AG04450 (cell line): ENCODE data around the gene CPSF7. TPM values are rescaled to one million over a fixed set of nuclear protein-coding genes. Genes with fewer than 3 reads are reported as not detected.

ENCODE experiments used
- CTCF ChIA-PET: fragments of 300-600, 350-600 bp; formaldehyde crosslinking; extraction: SDS; loops from one replicate; lab custom pipeline; 2022; ENCODE audit warnings: antibody characterized with exemption, inconsistent platforms; lab: Charles Lee
- POLR2A ChIA-PET: fragments of 350-600 bp; formaldehyde crosslinking; extraction: SDS; loops from one replicate; lab custom pipeline; 2021; ENCODE audit warnings: antibody characterized with exemption, inconsistent platforms; lab: Yijun Ruan, JAX
- DNase-seq: peaks from one replicate; pipeline ENCODE4 v3.0.0-alpha.2; 2011; ENCODE audit warnings: low read depth, low spot score
- H3K27ac ChIP-seq: one replicate; pipeline ENCODE4 v1.5.1; 2012; ENCODE audit warnings: low read depth, low read length, control low read depth
- H3K27me3 ChIP-seq: one replicate; pipeline ENCODE4 v1.6.0; 2012; ENCODE audit warnings: low read length; ENCODE audit not compliant: control insufficient read depth, insufficient read depth
- H3K4me3 ChIP-seq: 2 replicates; pipeline ENCODE4 v1.5.1; 2011; ENCODE audit warnings: mild to moderate bottlenecking, low read depth, low read length, control low read depth
- H3K9me3 ChIP-seq: 2 replicates; pipeline ENCODE4 v1.5.1; 2012; ENCODE audit warnings: low read length; ENCODE audit not compliant: control insufficient read depth, insufficient read depth
- CTCF ChIP-seq: IDR thresholded peaks from 2 replicates; pipeline ENCODE4 v1.5.1; 2011; ENCODE audit warnings: low read depth, low read length, control low read depth, inconsistent platforms
- polyA plus RNA-seq: library from polyadenylated mRNA; depleted of rRNA; stranded (reverse); fragments of >200 nt; gene quantifications from 2 replicates; pipeline ENCODE4 v1.2.3, GENCODE V29; 2011

The CPSF7 gene
- polyA plus RNA-seq, 1 experiment, result 37.3 TPM

GRCh38 chr11:61475433-61475832, 45.7 kb upstream of the CPSF7 start:
- ChIA-PET POLR2A (no interaction called here), CTCF (interaction anchor here (0.9 to 5.7 kb wide), 8 partner anchors 11 to 259 kb away, joined by 3 to 139 read pairs (median 6); no protein-coding TSS in a partner anchor)
- peaks cover 6% of the 10 kb centered on the region for H3K27me3 ChIP-seq
- TF ChIP-seq CTCF, result no peak
- no peak overlapping the region for H3K4me3 ChIP-seq
- H3K27ac ChIP-seq, result no peak overlapping the region
- DNase-seq, result no peak
- no peaks in the 10 kb centered on the region; the same call in none of the 2 replicates for H3K9me3 ChIP-seq

GRCh38 chr11:61474013-61474643, 44.4 kb upstream of the CPSF7 start:
- TF ChIP-seq CTCF, result no peak
- Histone ChIP-seq H3K9me3 (no peaks in the 10 kb centered on the region; the same call in none of the 2 replicates), H3K27me3 (peaks cover 6% of the 10 kb centered on the region), H3K27ac (no peak overlapping the region), H3K4me3 (no peak overlapping the region)
- CTCF ChIA-PET, result interaction anchor here (1.0 to 5.7 kb wide), 5 partner anchors 8 to 165 kb away, joined by 3 to 139 read pairs (median 8); no protein-coding TSS in a partner anchor
- DNase-seq, result no peak
- POLR2A ChIA-PET, result no interaction called here

GRCh38 chr11:61473370-61474012, 43.7 kb upstream of the CPSF7 start:
- no peak for TF ChIP-seq CTCF
- POLR2A ChIA-PET, result no interaction called here
- H3K4me3 ChIP-seq, result no peak overlapping the region
- H3K27ac ChIP-seq, result no peak overlapping the region
- CTCF ChIA-PET, result interaction anchor here (0.6 to 2.5 kb wide), 4 partner anchors 9 to 165 kb away, joined by 3 to 22 read pairs (median 10); no protein-coding TSS in a partner anchor
- H3K27me3 ChIP-seq, result peaks cover 3% of the 10 kb centered on the region
- no peak for DNase-seq
- no peaks in the 10 kb centered on the region; the same call in none of the 2 replicates for H3K9me3 ChIP-seq

DNA sequence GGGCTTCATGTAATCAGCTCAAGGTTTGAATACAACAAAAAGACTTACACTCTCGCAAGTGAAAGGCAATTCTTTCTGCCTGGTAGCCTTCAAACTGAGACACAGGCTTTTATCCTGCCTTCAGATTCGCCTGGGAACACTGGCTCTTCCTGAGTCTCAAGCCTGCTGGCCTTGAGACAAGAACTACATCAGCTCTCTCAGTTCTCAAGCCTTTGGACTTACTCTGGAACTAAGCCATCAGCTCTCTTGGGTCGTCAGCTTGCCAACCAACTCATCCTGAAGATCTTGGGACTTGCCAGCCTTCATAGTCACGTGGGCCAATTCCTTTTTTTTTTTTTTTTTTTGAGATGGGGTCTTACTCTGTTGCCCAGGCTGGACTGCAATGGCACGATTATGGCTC, 43.1 kb upstream of the CPSF7 start:
- Histone ChIP-seq H3K4me3 (no peak overlapping the region), H3K27me3 (peaks cover 2% of the 10 kb centered on the region), H3K27ac (no peak overlapping the region), H3K9me3 (no peaks in the 10 kb centered on the region; the same call in none of the 2 replicates)
- no peak for TF ChIP-seq CTCF
- DNase-seq, result no peak
- ChIA-PET CTCF (interaction anchor here (1.1 to 2.5 kb wide), 5 partner anchors 10 to 165 kb away, joined by 4 to 22 read pairs (median 11); no protein-coding TSS in a partner anchor), POLR2A (no interaction called here)

DNA sequence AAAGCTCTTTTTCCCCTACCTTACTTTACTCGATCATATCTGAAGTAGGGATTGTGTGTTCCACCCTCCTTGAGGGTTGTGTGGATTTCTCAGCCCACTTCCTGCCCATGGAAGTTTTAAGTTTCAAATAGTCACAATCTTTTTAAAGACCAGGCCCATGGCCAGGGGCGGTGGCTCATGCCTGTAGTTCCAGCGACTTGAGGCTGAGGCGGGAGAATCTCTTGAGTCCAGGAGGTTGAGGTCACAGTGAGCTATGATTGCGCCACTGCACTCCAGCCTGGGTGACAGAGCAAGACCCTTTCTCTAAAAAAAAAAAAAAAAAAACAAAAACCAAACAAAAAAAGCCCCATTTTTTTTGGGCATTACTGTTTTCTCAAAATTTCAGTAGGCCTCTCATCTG, 42.5 kb upstream of the CPSF7 start:
- POLR2A ChIA-PET, result no interaction called here
- H3K9me3 ChIP-seq, result no peaks in the 10 kb centered on the region; the same call in 1 of the 2 replicates
- no peak overlapping the region for H3K27ac ChIP-seq
- H3K4me3 ChIP-seq, result no peak overlapping the region
- H3K27me3 ChIP-seq, result no peaks in the 10 kb centered on the region
- no peak for TF ChIP-seq CTCF
- CTCF ChIA-PET, result interaction anchor here (0.6 to 2.7 kb wide), 8 partner anchors 8 to 195 kb away, joined by 3 to 22 read pairs (median 6); a partner anchor contains a TSS
- no peak for DNase-seq
